Transverse colon (tissue), 3 donors: ENCODE results near the gene UNC5A.

Experiments
- EP300 ChIP-seq: sonication (generic); formaldehyde crosslinking; IDR thresholded peaks from one replicate; pipeline ENCODE4 v1.6.1; 2017; ENCODE audit warnings: antibody characterized with exemption, low read depth
- POLR2A ChIP-seq: fragments of 450-650 bp; IDR thresholded peaks from one replicate; pipeline ENCODE4 v1.6.1; 2016; ENCODE audit warnings: antibody characterized with exemption, mild to moderate bottlenecking, moderate library complexity
- TF ChIP-seq, protein P1 (sequence below), 5 experiments: fragments of 200-600 bp in 3 of 5; fragments of 450-650 bp in 2 of 5; sonication (generic) in 3 of 5; IDR thresholded peaks; 1 replicate in 2 of 5; 2 replicates in 3 of 5; pipeline ENCODE4 v1.5.1; 2016 to 2017; ENCODE audit warnings: antibody characterized with exemption in 5 of 5, inconsistent platforms in 3 of 5, mild to moderate bottlenecking in 2 of 5, moderate library complexity in 1 of 5

GRCh38 chr5:176798949-176799348 lies 11.4 kb upstream of the UNC5A start:
- TF ChIP-seq, protein P1, sequence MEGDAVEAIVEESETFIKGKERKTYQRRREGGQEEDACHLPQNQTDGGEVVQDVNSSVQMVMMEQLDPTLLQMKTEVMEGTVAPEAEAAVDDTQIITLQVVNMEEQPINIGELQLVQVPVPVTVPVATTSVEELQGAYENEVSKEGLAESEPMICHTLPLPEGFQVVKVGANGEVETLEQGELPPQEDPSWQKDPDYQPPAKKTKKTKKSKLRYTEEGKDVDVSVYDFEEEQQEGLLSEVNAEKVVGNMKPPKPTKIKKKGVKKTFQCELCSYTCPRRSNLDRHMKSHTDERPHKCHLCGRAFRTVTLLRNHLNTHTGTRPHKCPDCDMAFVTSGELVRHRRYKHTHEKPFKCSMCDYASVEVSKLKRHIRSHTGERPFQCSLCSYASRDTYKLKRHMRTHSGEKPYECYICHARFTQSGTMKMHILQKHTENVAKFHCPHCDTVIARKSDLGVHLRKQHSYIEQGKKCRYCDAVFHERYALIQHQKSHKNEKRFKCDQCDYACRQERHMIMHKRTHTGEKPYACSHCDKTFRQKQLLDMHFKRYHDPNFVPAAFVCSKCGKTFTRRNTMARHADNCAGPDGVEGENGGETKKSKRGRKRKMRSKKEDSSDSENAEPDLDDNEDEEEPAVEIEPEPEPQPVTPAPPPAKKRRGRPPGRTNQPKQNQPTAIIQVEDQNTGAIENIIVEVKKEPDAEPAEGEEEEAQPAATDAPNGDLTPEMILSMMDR (IDR thresholded peaks at IDR 0.05), result no peak
- TF ChIP-seq EP300 (no peak), POLR2A (no peak)
